EL (cell line): ENCODE results near the gene PHACTR3.

ENCODE experiments used
- DNase-seq: peaks from one replicate; pipeline ENCODE4 v3.0.0-alpha.2; 2016

The PHACTR3 gene

GRCh38 chr20:59623583-59623982 is 19.2 kb downstream of the PHACTR3 start:
- DNase-seq = no peak

- no peak for DNase-seq
Measured at GRCh38 chr20:59624401-59624800, 20.1 kb downstream of the PHACTR3 start.

DNA sequence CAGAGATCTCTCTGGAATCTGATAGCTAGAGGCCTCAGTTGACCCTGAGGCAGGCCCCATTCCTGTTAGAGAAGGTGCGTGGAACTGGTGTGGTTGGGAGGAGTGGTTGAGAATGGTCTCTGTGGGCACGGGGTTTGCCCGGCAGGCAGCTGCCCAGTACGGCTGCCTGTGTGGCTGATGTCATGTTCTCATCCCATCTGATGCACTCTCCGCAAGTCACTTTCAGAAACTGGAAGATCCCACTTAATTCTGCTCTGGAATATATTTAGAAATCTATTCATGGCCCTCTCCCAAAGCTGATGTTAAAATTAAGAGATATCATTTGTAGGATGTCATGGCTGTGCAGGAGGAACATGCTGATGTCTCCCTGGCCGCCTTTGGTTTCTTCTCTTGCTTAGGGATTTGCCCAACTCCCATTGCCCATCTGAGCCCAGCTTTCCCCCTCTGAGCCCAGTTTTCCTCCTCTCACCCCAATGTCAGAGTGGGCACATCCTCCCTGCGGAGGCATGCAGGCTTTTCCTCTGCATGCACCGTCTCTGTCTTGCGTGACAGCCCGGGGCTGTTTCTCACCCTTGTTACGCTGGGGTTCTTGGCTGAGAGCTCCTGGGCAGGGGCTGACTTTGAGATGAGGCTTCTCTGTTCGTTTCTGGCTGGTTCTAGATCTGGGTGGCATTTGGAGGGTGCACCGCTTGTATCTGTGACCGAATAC is 21.0 kb downstream of the PHACTR3 start:
- DNase-seq = no peak

- DNase-seq = no peak
Measured at GRCh38 chr20:59627298-59627697, 23.0 kb downstream of the PHACTR3 start.

DNA sequence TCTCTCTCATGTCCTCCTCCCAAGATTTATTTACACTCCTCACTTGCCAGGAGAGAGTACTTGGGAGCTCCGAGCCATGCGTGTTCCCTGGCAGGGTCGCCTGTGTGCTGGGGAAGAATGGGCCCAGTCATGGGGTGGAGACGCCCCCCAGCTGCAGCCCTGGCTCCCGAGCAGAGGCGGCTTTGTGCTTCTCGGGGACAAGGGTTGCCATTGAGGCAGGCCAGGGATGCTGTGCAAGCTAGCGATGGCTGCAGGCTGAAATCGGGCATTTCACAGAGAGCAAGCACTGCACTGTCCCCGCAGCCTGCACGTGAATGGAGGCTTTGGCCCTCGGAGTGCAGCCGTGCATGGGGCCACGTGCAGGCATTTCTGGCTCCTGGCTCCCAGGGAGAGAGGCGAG is 23.8 kb downstream of the PHACTR3 start:
- DNase-seq = no peak

GRCh38 chr20:59629141-59630045 is 25.1 kb downstream of the PHACTR3 start:
- DNase-seq = no peak

DNA sequence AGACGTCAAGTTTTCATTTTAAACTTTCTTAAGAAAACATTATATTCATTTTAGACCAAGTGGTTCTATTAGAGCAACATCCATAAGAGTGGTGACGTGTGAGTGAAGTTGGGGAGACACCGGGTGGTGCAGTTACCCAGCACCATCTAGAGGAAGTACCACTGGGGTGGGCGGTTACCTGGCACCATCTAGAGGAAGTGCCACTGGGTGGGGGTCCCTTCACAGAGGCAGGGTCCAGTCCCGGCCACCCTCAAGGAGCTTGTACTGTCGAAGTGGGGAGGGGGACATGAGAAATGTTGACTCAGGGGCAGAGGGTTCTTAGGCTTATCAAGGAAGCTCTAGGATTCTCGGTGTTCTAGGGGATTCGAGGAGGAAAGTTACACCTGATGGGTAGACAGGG is 26.2 kb downstream of the PHACTR3 start:
- DNase-seq = no peak

DNA sequence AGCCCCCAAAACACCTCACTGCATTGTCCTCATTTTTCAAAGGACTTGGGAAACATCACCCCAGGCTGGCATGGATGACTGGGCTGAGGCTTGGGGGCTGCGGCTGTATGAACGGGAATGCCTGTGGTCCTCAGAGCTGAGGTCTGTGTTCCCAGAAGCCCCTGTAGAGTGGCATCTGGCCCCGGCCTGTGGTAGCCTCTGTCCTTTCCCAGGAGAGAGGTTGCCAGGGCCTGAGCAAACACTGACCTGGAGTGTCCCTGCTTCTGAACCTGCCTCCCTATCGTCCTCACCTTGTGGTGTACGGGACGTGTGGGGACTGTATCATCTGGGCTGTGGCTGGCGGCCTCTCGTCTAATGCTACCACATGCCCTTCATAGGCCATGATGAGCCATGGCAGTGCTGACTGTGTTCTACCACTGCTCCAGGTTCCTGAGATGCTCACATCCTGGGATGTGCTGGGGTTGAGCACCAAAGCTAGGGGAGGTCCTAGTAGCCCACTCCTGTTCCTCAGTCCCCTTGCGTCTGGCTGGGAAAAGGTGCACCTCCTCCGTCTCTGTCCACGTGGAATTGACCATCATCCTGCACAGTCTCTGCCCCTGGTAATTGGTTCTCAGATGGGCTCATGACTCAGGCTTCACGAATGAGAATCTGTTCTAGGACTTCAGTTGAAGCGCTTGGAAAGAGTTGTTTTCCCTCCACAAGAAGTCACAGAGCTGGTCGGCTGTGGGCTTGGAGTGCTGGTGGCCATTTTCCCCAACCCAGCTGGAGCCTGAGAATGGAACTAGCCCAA is 27.6 kb downstream of the PHACTR3 start:
- no peak for DNase-seq

DNA sequence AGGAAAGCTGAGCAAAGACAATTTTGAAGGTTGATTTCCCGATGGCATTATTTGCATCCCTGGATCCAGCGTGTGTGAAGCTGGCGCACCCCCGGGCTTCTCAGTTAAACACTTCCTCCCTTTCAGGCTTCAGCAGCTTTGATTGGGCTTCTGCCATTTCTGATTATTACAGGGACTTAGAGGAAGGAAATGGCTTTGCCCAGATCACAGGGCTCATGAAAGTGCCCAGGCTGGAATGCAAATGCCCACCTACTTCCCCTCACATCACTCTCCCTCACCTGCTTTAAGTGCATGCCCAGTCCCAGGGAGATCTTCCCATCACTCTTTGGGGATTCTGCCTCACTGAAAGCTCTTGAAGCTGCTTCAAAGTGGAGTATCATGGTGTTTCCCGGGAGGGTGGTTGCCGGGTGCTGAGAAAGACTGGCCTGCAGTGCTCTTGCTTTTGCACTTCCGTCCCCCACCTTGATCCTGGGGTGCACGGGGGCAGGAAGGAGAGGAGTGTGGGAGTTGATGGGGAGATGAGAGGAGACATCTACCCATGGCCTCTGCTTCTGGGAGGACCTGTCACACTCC is 28.3 kb downstream of the PHACTR3 start:
- no peak for DNase-seq

DNA sequence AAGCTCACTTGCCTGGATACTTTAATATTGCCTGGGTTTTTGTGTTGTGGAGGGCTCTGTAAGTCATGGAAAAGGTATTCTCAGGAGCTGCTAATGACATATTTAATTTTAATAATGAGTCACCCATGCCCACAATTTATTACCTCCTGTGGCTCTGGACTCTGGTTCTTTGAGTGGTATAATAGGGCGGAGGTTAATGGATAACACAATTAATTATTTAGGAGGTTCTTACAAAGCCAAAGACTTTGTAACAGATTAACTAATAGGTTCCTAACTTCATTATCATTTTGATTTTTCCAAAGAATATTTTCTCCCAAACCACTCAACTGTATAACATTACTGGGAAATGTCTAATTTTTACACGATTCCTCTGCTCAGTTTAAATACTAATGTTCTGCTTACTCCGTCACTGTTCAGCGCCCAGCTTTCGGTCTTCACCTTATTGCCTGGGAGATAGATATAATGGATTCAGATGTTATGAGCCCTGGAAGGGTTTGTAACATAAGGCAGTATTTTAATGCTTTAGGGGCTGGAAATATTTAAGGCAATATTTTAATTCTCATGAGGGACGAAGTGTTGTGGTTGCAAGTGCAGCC is 29.4 kb downstream of the PHACTR3 start:
- DNase-seq = no peak

DNA sequence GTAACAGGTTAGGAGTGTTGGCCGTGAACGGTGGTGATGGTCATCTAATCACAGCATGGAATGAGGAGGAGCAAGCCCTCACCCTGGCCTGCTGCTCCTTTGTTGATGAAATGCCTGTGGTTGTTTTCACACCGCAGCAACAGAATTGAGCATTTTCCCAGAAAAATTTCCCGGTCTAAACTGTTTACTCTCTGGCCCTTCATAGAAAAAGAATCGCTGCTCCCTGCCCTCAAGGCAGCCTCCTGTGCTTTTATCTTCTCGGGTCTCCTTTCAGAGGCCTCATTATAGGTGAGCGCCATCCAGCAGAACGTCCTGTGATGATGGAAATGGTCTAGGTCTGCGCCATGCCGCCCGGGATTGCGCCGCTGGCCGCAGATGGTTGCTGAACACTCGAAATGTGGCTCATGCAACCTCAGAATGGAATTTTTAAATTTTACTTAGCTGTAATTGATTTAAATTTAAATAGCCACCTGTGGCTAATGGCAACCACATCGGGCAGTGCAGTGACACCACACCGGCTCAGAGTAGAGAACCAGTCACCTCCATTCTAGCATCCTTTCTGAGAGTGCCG is 30.2 kb downstream of the PHACTR3 start:
- DNase-seq = no peak

DNA sequence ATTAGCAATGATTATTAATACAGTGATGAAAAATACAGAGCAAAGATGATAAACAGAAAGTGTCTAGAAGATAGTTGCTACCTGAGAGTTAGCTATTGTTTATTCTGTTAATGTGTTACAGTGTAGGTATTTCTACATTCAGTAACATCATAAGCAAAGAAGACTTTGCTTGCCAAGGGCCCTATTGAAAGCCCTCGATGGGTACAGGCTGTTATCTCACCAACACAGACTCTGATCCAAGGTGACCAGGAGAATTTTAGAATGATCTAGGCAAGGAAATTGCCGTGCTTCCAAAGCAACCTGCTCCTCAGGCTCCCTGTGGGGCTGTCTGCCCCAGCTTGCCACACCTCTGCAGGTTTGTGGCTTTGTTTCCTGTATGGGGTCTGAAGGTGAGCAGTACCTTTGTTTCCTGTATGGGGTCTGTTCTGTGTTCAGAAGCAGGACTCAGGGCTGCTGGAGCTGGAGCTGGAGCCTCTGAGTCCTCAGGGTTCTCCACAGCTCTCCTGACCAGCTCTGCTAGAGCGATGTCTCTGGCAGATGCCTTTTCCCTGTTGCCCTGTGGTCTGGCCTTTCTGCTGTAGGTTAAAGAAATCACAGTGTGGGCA is 32.5 kb downstream of the PHACTR3 start:
- DNase-seq = no peak

GRCh38 chr20:59640267-59640666 is 35.9 kb downstream of the PHACTR3 start:
- DNase-seq = no peak

DNA sequence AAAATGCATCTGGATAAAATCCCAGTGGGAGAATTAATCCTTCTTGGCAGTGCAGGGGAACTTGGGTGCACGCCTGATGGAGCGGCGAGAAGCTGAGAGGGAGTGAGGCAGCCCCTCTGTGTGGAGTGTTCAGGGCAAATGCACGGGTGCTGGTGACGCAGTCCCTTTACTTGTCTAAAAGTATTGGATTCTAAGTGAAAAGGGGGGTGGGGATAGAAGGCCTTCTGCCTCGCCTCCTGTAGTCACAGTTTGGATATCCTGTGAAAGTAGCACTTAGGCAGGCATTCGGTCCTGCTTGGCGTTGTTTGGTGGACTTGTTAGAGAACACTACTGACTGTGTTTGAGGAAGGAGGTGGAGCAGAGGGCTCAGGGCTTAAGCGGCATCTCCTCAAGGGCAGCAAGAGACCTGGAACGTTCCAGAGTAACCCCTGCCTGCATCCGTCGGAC is 39.3 kb downstream of the PHACTR3 start:
- DNase-seq = no peak

DNA sequence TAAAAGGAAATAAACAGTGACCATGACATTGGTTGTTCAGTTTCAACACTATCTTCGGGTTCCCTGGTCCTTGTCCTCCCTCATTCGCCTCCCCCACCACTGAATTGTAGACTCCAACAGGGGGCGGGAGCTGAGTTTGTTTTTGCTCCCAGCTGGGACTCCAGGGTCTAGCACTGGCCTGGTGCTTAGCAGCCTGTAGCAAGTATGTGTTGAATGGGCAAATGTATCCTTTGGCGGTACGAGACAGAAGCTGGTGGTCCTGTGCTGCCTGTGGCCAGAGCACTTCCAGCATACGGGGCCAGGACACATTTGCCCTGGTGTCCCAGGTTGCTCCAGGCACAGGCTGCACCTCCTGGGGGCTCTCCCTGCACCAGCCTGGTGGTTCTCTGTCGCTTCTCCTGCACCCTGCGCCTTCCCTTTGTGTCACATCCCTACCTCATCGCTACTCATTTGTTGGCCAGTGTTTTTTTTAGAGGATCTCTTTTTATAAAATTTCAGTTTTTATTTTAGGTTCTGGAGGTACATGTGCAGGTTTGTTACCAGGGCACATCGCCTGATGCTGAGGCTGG is 40.1 kb downstream of the PHACTR3 start:
- no peak for DNase-seq

DNA sequence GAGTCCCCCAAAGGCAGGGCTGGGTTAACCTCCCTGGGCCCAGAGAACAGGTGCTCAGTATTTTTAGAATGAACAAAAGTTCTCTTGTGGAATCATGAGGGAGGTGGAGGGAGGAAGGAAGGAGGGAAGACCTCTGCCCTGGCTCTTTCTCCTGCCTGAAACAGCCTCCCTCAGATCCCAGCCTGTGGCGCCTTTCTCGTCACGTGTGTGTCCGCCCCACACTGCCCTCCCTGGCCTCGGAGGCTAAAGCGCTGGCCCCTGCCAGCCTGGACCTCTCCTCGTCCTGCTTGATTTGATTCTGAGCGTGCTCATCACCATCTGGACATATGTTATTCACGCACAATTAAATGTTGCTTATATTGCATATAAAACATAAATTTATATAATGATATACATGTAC is 40.9 kb downstream of the PHACTR3 start:
- DNase-seq = no peak

DNA sequence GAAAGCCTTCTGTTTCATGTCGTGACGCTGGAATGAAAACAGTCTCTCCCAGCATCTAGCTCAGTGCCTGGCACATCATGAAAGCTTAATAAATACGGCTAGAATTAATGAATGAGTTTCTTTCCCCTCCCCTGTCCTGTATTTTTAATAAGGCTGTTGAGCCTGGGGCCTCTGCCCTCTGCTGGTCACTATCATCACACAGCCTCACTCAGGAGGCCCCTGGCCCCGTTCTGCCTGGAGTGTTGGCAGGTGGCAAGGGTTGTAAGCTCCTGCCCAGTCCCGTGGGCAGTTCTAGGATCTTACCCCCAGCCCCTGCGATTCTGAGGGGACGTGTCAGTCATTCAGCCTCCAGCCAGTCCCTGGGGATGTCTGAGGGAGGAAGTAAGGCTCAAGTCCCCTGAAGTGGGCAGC is 41.4 kb downstream of the PHACTR3 start:
- no peak for DNase-seq

- no peak for DNase-seq
Measured at GRCh38 chr20:59646487-59646886, 42.1 kb downstream of the PHACTR3 start.

- DNase-seq = no peak
Measured at GRCh38 chr20:59647271-59647670, 42.9 kb downstream of the PHACTR3 start.

DNA sequence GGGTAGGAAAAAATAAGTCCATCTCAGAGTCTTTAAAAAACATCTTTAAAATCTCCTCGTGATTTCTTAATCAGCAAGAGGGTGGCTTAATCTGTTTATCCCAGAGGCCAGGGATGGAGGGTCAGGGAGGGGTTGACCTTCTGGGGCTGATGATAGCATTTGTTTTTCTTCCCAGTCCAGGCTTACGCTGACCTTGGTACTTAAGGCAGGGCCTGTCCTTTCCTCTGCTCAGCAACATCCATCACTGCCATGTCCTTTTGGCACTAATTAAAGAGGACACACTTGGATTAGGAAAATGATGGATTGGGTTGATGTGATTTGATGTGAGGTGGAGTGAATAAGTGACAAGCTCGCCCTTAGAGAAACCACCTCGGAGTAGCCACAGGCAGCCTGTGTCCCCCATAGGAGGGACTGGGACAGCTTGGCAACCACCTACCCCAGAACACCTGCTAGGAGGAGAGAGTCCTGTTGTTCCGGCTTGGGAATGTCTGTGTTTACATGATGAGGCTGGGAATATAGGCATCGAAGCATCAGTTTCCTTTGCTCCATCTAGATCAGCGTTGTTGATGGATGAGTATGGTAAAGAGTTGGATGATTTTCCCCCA is 44.2 kb downstream of the PHACTR3 start:
- DNase-seq = no peak

DNA sequence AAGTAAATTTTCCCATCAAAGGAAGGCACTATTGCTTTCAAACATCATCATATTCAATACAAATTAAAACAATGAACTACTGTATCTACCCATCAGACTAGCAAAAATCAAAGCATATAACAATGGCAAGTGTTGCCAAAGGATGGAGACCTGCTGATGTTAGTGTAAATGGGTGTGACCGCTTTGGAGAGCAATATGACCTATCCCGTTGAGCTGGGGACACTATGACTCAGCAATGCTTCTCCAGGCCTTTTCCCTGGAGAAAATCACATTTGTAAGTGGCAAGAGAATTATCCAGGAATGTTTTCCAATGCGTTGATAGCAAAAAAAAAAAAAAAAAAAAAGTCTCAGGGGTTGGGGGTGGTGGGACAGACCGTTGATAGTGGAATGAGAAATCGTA is 46.1 kb downstream of the PHACTR3 start:
- no peak for DNase-seq
